Right lung (tissue), 10 donors: ENCODE measurements around the gene P2RY1. TPM values are rescaled to one million over a fixed set of nuclear protein-coding genes. Genes with fewer than 3 reads are reported as not detected.
A peak's percentile ranks its signal among the peaks of the same experiment; 100 is the strongest.

Experiments used
- DNase-seq, 2 donors: peaks; one replicate each; pipeline ENCODE4 v3.0.0-alpha.2; 2013
- long read RNA-seq, 8 donors: transcript quantifications; one replicate each; lab custom pipeline, GENCODE V29; 2026
- polyA plus RNA-seq, 5 donors: library from polyadenylated mRNA; unstranded; fragments of 120-200 nt; gene quantifications; one replicate each; pipeline versions ENCODE4 v1.2.1 to v1.2.3, GENCODE V29; 2013; ENCODE audit warnings: inconsistent platforms in 1 of 5, low replicate concordance in 1 of 5; ENCODE audit not compliant: insufficient read length in 5 of 5, insufficient read depth in 1 of 5

Gene P2RY1
- polyA plus RNA-seq = 10 to 100 TPM; 10.3 to 20.6 (median 14.5) TPM
- long read RNA-seq, donor 1, full-length matches to known transcripts = 30 of 30 reads
- long read RNA-seq, donor 1, partial matches to known transcripts = 0 of 30 reads
- long read RNA-seq, donor 1, other reads (novel, unspliced or antisense) = 0 of 30 reads
- long read RNA-seq, donor 2, full-length matches to known transcripts = 25 of 25 reads
- long read RNA-seq, donor 2, partial matches to known transcripts = 0 of 25 reads
- long read RNA-seq, donor 2, other reads (novel, unspliced or antisense) = 0 of 25 reads
- long read RNA-seq, donor 3, full-length matches to known transcripts = 39 of 39 reads
- long read RNA-seq, donor 3, partial matches to known transcripts = 0 of 39 reads
- long read RNA-seq, donor 3, other reads (novel, unspliced or antisense) = 0 of 39 reads
- long read RNA-seq, donor 4, full-length matches to known transcripts = 22 of 22 reads
- long read RNA-seq, donor 4, partial matches to known transcripts = 0 of 22 reads
- long read RNA-seq, donor 4, other reads (novel, unspliced or antisense) = 0 of 22 reads
- long read RNA-seq, donor 5, full-length matches to known transcripts = 42 of 42 reads
- long read RNA-seq, donor 5, partial matches to known transcripts = 0 of 42 reads
- long read RNA-seq, donor 5, other reads (novel, unspliced or antisense) = 0 of 42 reads
- long read RNA-seq, donor 6, full-length matches to known transcripts = 53 of 53 reads
- long read RNA-seq, donor 6, partial matches to known transcripts = 0 of 53 reads
- long read RNA-seq, donor 6, other reads (novel, unspliced or antisense) = 0 of 53 reads
- long read RNA-seq, donor 7, full-length matches to known transcripts = 52 of 52 reads
- long read RNA-seq, donor 7, partial matches to known transcripts = 0 of 52 reads
- long read RNA-seq, donor 7, other reads (novel, unspliced or antisense) = 0 of 52 reads
- long read RNA-seq, donor 8, full-length matches to known transcripts = 9 of 9 reads
- long read RNA-seq, donor 8, partial matches to known transcripts = 0 of 9 reads
- long read RNA-seq, donor 8, other reads (novel, unspliced or antisense) = 0 of 9 reads

GRCh38 chr3:152834776-152835600 is at the start of gene P2RY1:
P2RY1 (plus strand) TSS chr3:152835131; CDS start chr3:152835783, 652 bp downstream.
- peak; percentile 84 to 86 for DNase-seq

DNA sequence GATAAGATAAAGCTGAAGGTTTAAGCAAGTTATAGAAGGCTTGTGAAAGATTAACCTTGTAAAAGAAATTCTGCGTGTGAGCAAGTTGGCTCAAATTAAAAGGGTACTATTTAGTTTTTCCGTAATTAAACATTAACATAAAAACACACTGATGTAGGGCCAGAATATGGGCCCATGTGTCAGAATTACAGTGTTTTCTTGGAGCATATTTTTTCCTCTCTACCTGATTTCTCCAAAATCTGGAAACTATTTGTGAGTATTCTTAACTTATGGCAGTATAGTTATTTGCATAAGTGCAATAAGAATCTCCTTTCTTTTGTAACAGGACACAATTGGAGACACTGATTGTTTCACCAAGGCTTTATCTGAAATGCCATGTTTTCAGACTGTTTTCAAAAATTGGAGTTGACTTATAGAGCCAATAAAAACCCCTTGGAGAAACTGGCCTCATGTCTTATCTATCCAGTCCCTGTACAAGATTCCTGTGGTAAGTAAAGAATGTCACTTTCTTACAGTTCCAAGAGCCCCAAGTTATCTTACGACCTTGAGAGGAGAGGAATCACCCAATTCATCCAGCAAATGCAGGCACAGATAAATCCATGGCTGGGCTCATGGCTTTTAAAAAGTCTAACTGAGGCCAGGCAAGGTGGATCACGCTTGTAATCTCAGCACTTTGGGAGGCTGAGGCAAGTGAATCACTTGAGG is 47.8 kb upstream of the P2RY1 start:
- DNase-seq = no peak

DNA sequence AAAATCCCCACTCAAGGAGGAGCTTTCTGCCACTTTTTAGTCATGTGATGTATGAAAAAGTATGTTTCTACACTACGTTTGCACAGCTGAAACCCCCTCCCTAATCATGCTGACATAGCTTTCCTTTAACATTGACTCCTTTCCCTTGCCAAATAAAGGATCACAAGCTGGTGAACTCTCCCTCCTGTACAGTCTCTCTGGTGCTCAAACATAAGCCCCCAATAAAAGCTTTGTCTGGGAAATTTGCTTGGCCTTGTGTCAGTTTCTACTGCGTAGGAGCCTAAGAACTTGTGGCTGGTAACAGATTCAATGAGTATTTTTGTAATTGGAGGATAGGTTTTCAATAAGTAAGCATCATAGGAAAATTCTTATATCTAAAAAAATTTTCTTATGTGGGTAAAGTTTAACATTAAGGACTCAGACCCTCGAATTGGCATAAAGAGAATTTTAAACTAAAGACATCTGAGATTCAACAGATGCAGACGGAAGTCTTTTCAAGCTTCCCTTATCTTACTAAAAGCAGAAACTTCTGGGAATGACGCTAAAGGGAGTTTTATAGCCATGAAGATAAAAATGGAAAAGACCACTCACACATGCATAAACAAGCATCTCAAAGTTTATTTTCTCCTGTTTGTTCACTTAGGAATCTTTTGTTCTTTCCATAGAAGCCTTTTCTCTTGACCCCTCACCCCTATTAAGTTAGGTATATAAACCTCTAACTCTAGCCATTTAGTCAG is 44.1 kb upstream of the P2RY1 start:
- DNase-seq = no peak

GRCh38 chr3:152793969-152794368 is 41.0 kb upstream of the P2RY1 start:
- DNase-seq = no peak

GRCh38 chr3:152797751-152798432 is 37.0 kb upstream of the P2RY1 start:
- no peak for DNase-seq

- no peak for DNase-seq
Observed at GRCh38 chr3:152811974-152812760, 22.8 kb upstream of the P2RY1 start.

DNA sequence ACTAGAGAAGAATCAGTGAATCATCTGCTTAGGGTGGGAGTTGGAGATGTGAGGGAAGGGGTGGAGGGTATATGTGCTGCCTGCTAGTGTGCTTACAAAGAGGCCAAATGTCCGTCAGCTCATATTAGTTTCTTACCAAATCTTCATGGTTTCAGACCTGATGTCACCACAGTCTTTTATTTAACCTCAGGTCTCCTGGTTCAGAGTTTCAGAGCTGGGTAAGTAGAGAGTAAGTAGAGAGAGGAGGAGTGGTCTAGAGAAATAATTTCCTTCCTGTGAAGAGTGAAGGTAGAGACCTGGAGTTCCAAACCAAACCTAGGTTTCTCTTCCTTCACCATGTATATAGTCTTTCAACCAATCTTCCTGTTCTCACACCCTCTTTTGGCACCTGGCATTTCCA is 17.5 kb upstream of the P2RY1 start:
- no peak for DNase-seq

DNA sequence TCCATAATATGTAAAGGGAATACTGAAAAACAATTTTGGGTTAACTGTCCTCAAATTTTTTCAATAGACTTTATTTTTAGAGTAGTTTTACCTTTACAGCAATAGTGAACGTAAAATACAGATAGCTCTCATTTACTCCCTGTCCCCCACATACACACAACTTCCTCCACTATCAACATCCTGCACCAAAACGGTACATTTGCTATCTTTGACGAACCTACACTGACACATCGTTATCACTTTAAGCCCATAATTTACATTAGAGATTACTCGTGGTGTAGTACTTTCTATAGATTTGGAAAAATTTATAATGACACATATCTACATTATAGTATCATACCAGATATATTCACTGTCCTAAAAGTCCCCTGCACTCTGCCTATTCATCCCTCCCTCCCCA is 16.9 kb upstream of the P2RY1 start:
- no peak for DNase-seq

DNA sequence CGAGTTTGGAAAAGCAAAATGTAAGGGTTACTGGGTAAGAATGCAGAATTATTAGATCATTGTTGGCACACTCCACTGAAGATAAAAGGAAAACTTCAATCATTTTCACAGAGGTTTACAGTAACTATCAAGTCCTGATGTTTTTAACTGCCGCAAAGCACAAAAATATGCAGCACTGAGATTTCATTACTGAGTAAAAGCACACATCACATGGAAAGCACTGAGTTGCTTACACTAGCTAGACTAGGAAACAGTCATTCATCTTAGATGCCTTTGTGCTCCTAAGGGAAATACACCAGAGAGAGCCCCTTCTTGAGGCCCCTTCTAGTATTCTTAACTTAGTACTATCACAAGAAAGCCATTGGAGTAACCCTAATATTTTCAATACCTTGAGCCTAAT is 11.8 kb upstream of the P2RY1 start:
- no peak for DNase-seq

DNA sequence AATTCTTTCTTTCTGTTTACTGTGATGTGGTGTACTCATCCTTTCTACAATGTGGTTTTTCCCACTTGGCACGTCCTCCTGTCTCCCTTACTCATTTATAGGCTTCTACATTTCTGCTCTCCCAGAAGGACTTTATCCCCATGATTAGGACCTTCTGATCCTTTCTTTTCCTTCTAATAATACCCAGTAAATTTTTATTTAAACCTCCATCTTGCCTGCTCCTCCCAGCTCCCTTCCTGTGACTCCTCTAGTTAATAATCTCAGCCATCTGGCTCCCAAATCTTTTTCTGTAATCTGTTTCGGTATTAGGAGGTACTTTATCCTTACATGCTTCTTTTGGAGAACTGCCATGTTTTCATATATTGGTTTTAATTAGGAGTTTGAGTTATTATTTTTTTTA is 11.2 kb upstream of the P2RY1 start:
- no peak for DNase-seq

DNA sequence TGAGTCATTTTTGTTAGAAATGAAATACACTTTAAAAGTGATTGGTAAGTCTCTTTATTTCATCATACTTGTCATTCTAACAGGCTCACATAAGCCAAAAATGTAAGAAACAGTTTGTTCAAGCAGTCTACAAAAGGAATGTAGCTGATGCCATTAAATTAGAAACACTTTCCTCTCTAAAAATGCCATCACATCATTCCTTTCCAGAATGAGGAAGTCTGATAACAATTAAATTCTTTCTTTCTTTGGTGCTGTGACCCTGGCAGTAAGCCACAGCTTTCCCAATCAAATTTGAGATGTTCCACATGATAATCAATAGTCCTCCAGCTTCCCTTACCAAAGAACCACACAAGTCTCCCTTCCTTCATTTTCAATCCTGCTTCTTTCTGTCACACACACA is 9.4 kb upstream of the P2RY1 start:
- no peak for DNase-seq

DNA sequence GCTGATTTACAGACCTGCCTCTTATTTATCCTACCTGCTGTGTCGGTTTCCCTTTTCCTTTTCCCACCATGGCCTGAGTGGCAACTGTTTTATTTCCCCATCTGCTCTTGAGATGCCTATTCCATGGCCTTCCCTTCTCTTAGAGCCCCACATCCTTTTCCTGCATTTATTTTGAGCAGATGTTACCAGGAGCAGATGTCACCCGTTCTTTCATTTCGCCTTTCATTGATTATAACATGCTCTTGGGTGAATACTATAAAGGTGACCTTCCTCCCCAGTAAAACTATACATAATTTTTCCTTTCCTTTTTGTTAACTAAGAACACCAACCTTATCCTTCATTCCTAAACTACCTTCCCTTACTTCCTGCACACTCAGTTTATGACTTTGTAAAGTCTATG is 8.5 kb upstream of the P2RY1 start:
- no peak for DNase-seq

GRCh38 chr3:152827313-152827712 is 7.6 kb upstream of the P2RY1 start:
- DNase-seq = no peak

DNA sequence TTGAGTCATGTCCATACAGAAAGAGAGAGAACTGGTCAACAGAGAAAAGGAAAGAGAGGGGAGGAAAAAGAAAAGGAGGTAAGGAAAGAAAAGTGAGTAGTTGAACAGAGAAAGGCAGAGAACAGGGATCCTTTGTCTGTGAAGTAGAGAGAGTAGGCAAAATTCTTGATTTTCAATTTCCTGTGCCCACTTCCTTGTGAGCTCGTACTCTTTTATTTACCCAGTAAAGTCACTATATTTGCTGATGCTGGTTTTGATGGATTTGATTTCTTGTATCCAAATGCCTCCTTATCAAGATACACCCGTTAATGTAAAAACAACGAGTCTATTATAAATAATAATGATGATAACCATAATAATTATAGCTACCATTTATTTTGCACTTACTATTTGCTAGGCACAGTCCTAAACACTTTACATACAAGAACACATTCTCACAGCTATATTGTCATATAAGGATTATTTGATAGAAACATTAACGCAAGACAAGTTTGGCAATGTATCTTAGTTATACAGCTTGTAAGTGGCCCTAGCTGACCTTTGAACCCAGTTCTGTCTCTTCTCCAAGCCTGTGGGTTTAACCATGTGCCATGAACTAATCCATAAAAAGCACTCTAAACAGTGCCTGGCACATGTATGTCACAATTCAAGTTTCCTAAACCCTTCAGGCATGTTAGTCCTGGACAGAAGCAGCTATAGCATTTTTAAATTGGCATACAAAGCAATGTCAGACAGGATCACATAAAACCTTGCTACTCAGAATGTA is 6.7 kb upstream of the P2RY1 start:
- DNase-seq = no peak

GRCh38 chr3:152830245-152830644 is 4.7 kb upstream of the P2RY1 start:
- DNase-seq = no peak

- DNase-seq = no peak
Observed at GRCh38 chr3:152832046-152832445, 2.9 kb upstream of the P2RY1 start.

GRCh38 chr3:152833089-152833488 is 1.8 kb upstream of the P2RY1 start:
- no peak for DNase-seq
